ENCODE results near the gene CDCA4. TPM values are rescaled to one million over a fixed set of nuclear protein-coding genes. Genes with fewer than 3 reads are reported as not detected.

Gene CDCA4
- polyA plus RNA-seq, 1 donor from 2014 or later, result 5.4 TPM

GRCh38 chr14:104973385-104974145 is 47.3 kb downstream of the CDCA4 start:
- H3K9me3 ChIP-seq (ENCODE audit: low read length), result no peaks in the 10 kb centered on the region
- no peaks in the 10 kb centered on the region for H3K79me2 ChIP-seq (replicated peaks; ENCODE audit: insufficient read depth, low read length)
- H3K4me3 ChIP-seq (ENCODE audit: low read length), result no peak overlapping the region
- H3K27me3 ChIP-seq (ENCODE audit: insufficient read depth, low read depth, low read length), result peaks cover 21% of the 10 kb centered on the region
- no peaks in the 10 kb centered on the region for H3F3A ChIP-seq (ENCODE audit: insufficient read depth, low read length, poor library complexity, severe bottlenecking)
- H2AFZ ChIP-seq (ENCODE audit: low read depth, low read length), result no peak overlapping the region
- H3K9ac ChIP-seq (ENCODE audit: low read length), result no peak overlapping the region
- no peaks in the 10 kb centered on the region for H4K20me1 ChIP-seq (ENCODE audit: insufficient read depth)
- no peak overlapping the region for H3K27ac ChIP-seq (ENCODE audit: low read length)
- TF ChIP-seq TAF1 (IDR thresholded peaks at IDR 0.05; ENCODE audit: low read depth) (no peak), MXI1 (conservative IDR thresholded peaks at IDR 0.05; ENCODE audit: poor library complexity, severe bottlenecking) (no peak), EP300 (conservative IDR thresholded peaks at IDR 0.05; ENCODE audit: poor library complexity, severe bottlenecking) (no peak), POLR2AphosphoS5 (IDR thresholded peaks at IDR 0.05) (no peak), EZH2 (IDR thresholded peaks at IDR 0.05; ENCODE audit: borderline replicate concordance, insufficient read depth, low read length, poor library complexity, severe bottlenecking) (no peak), CTCF (IDR thresholded peaks at IDR 0.05; ENCODE audit: poor library complexity, severe bottlenecking) (no peak), RAD21 (conservative IDR thresholded peaks at IDR 0.05) (no peak)
- no peaks in the 10 kb centered on the region for H3K36me3 ChIP-seq (ENCODE audit: insufficient read depth, low read length)
- no peak overlapping the region for H3K4me2 ChIP-seq (ENCODE audit: low read length)
- H3K9me2 ChIP-seq (ENCODE audit: insufficient read depth, low read length), result no peaks in the 10 kb centered on the region

- Histone ChIP-seq H3F3A (ENCODE audit: insufficient read depth, low read length, poor library complexity, severe bottlenecking) (no peaks in the 10 kb centered on the region), H3K9ac (ENCODE audit: low read length) (no peak overlapping the region), H4K20me1 (ENCODE audit: insufficient read depth) (no peaks in the 10 kb centered on the region), H3K9me2 (ENCODE audit: insufficient read depth, low read length) (no peaks in the 10 kb centered on the region), H3K27me3 (ENCODE audit: insufficient read depth, low read depth, low read length) (peaks cover 19% of the 10 kb centered on the region), H3K27ac (ENCODE audit: low read length) (no peak overlapping the region), H3K36me3 (ENCODE audit: insufficient read depth, low read length) (no peaks in the 10 kb centered on the region), H3K9me3 (ENCODE audit: low read length) (no peaks in the 10 kb centered on the region), H3K4me3 (ENCODE audit: low read length) (no peak overlapping the region), H3K79me2 (replicated peaks; ENCODE audit: insufficient read depth, low read length) (no peaks in the 10 kb centered on the region), H3K4me2 (ENCODE audit: low read length) (no peak overlapping the region), H2AFZ (ENCODE audit: low read depth, low read length) (no peak overlapping the region)
- TF ChIP-seq MXI1 (conservative IDR thresholded peaks at IDR 0.05; ENCODE audit: poor library complexity, severe bottlenecking), result no peak
- TF ChIP-seq CTCF (IDR thresholded peaks at IDR 0.05; ENCODE audit: poor library complexity, severe bottlenecking), result no peak
- no peak for TF ChIP-seq TAF1 (IDR thresholded peaks at IDR 0.05; ENCODE audit: low read depth)
- TF ChIP-seq POLR2AphosphoS5 (IDR thresholded peaks at IDR 0.05), result no peak
- no peak for TF ChIP-seq EZH2 (IDR thresholded peaks at IDR 0.05; ENCODE audit: borderline replicate concordance, insufficient read depth, low read length, poor library complexity, severe bottlenecking)
- no peak for TF ChIP-seq SMC3 (conservative IDR thresholded peaks at IDR 0.05; ENCODE audit: poor library complexity)
- TF ChIP-seq REST (IDR thresholded peaks at IDR 0.05; ENCODE audit: borderline replicate concordance), result no peak
- no peak for TF ChIP-seq EP300 (conservative IDR thresholded peaks at IDR 0.05; ENCODE audit: poor library complexity, severe bottlenecking)
- TF ChIP-seq RAD21 (conservative IDR thresholded peaks at IDR 0.05), result no peak
Measured at GRCh38 chr14:104973135-104973384, 47.8 kb downstream of the CDCA4 start.

Measured in neural cell (in vitro differentiated cells).